Panc1 (cell line): ENCODE measurements around the gene ZBTB20. TPM values are rescaled to one million over a fixed set of nuclear protein-coding genes. Genes with fewer than 3 reads are reported as not detected.

Source experiments
- ATAC-seq: fragments of 200-7000 bp; cut with Tn5 transposase; 2 replicates; pipeline ENCODE4 v1.9.1; 2020; ENCODE audit warnings: mild to moderate bottlenecking, moderate library complexity
- BruUV-seq: library from RNA; stranded (reverse); fragments of 400-500 nt; replicated peaks from 2 replicates; lab custom pipeline; 2021; lab: Mats Ljungman, UMichigan
- CTCF ChIA-PET: fragments of 300-600 bp; sonication (Branson Sonifier 250); formaldehyde crosslinking; loops from one replicate; lab custom pipeline; 2022; ENCODE audit warnings: antibody characterized with exemption; lab: Charles Lee
- POLR2A ChIA-PET: fragments of 300-600 bp; sonication (Branson Sonifier 250); formaldehyde crosslinking; loops from one replicate; lab custom pipeline; 2022; ENCODE audit warnings: antibody characterized with exemption; lab: Charles Lee
- DNase-seq: peaks from one replicate; pipeline ENCODE4 v3.0.0-alpha.2; 2010; ENCODE audit warnings: low read depth, low spot score
- H3K27ac ChIP-seq: 2 replicates; pipeline ENCODE4 v1.5.1; 2011; ENCODE audit warnings: mild to moderate bottlenecking, low read length, inconsistent platforms
- H3K27me3 ChIP-seq: fragments of 200-500 bp; sonication (Bioruptor generic); 2 replicates; pipeline ENCODE4 v1.6.0; 2014; ENCODE audit warnings: low read length, inconsistent platforms; ENCODE audit not compliant: control insufficient read depth, insufficient read depth
- H3K36me3 ChIP-seq: fragments of 200-500 bp; sonication (Bioruptor generic); 2 replicates; pipeline ENCODE4 v1.5.1; 2014; ENCODE audit warnings: inconsistent platforms, mild to moderate bottlenecking, low read length, moderate library complexity; ENCODE audit not compliant: control insufficient read depth, insufficient read depth
- H3K4me1 ChIP-seq: 2 replicates; pipeline ENCODE4 v1.5.1; 2011; ENCODE audit warnings: inconsistent platforms, mild to moderate bottlenecking, low read length, moderate library complexity; ENCODE audit not compliant: control insufficient read depth, insufficient read depth
- H3K4me3 ChIP-seq, 2 experiments: 2 replicates each; pipeline ENCODE4 v1.5.1; 2011 to 2012; ENCODE audit warnings: low read depth in 2 of 2, low read length in 2 of 2, mild to moderate bottlenecking in 2 of 2, inconsistent platforms in 1 of 2, moderate library complexity in 1 of 2
- H3K9me3 ChIP-seq: fragments of 200-500 bp; sonication (Bioruptor generic); 2 replicates; pipeline ENCODE4 v1.5.1; 2014; ENCODE audit warnings: low read depth, mild to moderate bottlenecking, inconsistent platforms, low read length, moderate library complexity; ENCODE audit not compliant: control insufficient read depth, insufficient read depth
- CTCF ChIP-seq: fragments of 450-650 bp; IDR thresholded peaks from 2 replicates; pipeline ENCODE4 v1.5.1; 2017; ENCODE audit warnings: mild to moderate bottlenecking
- POLR2AphosphoS5 ChIP-seq: IDR thresholded peaks from 2 replicates; pipeline ENCODE4 v1.6.1; 2012; ENCODE audit warnings: mild to moderate bottlenecking, low read depth, low read length, moderate library complexity
- REST ChIP-seq, 2 experiments: IDR thresholded peaks; 2 replicates each; pipeline ENCODE4 v1.6.1; 2011 to 2012; ENCODE audit warnings: low read depth in 2 of 2, control low read depth in 1 of 2, low read length in 1 of 2, mild to moderate bottlenecking in 1 of 2, moderate library complexity in 1 of 2; ENCODE audit not compliant: insufficient read depth in 1 of 2
- SIN3A ChIP-seq: IDR thresholded peaks from 2 replicates; pipeline ENCODE4 v1.6.1; 2012; ENCODE audit warnings: low read depth, mild to moderate bottlenecking, low read length, moderate library complexity, borderline replicate concordance; ENCODE audit not compliant: insufficient read depth
- TCF7L2 ChIP-seq: IDR thresholded peaks from 2 replicates; pipeline ENCODE4 v1.6.1; 2011; ENCODE audit warnings: mild to moderate bottlenecking, low read depth, low read length, inconsistent platforms
- in situ Hi-C: cut with HindIII; loops from 2 replicates; pipeline ENCODE4 v1.10.0; 2016; ENCODE audit warnings: low sequenced_read_pairs, low pct_unique_long_range_greater_than_20kb
- intact Hi-C: fragments of 100-400 bp; cut with micrococcal nuclease; formaldehyde crosslinking; loops from one replicate; pipeline ENCODE4 v1.10.0; 2022; ENCODE audit not compliant: unreplicated experiment
- total RNA-seq: library from RNA; stranded (reverse); gene quantifications from one replicate; pipeline ENCODE4 v1.2.1, GENCODE V29; 2021; ENCODE audit not compliant: unreplicated experiment

Gene ZBTB20
- total RNA-seq, 1 experiment from 2014 or later = 4.1 TPM

- no peak for TF ChIP-seq REST (IDR thresholded peaks at IDR 0.05; ENCODE audit: insufficient read depth in 1 of 2, low read depth in 2 of 2, low read length in 1 of 2)
- TF ChIP-seq CTCF = no peak
- TF ChIP-seq POLR2AphosphoS5 = no peak
- TF ChIP-seq TCF7L2 = no peak
- no peak for TF ChIP-seq SIN3A
- no peaks in the 10 kb centered on the region for H3K36me3 ChIP-seq
- no TSS peak for BruUV-seq
- H3K27ac ChIP-seq = no peak overlapping the region
- intact Hi-C loops (no loop called here), in situ Hi-C loops (no loop called here)
- DNase-seq (no peak), ATAC-seq (no peak)
- no peaks in the 10 kb centered on the region for H3K27me3 ChIP-seq
- ChIA-PET POLR2A (no interaction called here), CTCF (no interaction called here)
- no peak overlapping the region for H3K4me3 ChIP-seq
- H3K4me1 ChIP-seq = no peaks in the 10 kb centered on the region
- H3K9me3 ChIP-seq = peaks cover 4% of the 10 kb centered on the region; the same call in 1 of the 2 replicates
Measured at GRCh38 chr3:114886905-114887304, 260.2 kb downstream of the ZBTB20 start.

GRCh38 chr3:114884213-114884923 lies 262.7 kb downstream of the ZBTB20 start:
- no peaks in the 10 kb centered on the region for H3K4me1 ChIP-seq
- H3K9me3 ChIP-seq = peaks cover 6% of the 10 kb centered on the region; the same call in 1 of the 2 replicates
- no peak overlapping the region for H3K27ac ChIP-seq
- ChIA-PET CTCF (no interaction called here), POLR2A (no interaction called here)
- intact Hi-C loops = no loop called here
- no peak for DNase-seq
- no peaks in the 10 kb centered on the region for H3K36me3 ChIP-seq
- H3K27me3 ChIP-seq = no peaks in the 10 kb centered on the region
- TF ChIP-seq TCF7L2 (no peak), CTCF (no peak), SIN3A (no peak), POLR2AphosphoS5 (no peak), REST (IDR thresholded peaks at IDR 0.05; ENCODE audit: insufficient read depth in 1 of 2, low read depth in 2 of 2, low read length in 1 of 2) (no peak)
- no peak overlapping the region for H3K4me3 ChIP-seq
- BruUV-seq = no TSS peak
- in situ Hi-C loops = no loop called here
- no peak for ATAC-seq
